Osteocyte (in vitro differentiated cells): ENCODE data around the gene ADH7. TPM values are rescaled to one million over a fixed set of nuclear protein-coding genes. Genes with fewer than 3 reads are reported as not detected.
"Not testable (repeated sequence)": the region's sequence is repeated elsewhere in the genome, so short reads cannot be mapped to it uniquely, and the experiment has no call there.

Experiments used
- DNase-seq: peaks from one replicate; pipeline ENCODE4 v3.0.0; 2021; ENCODE audit warnings: mixed read lengths; ENCODE audit not compliant: unreplicated experiment; ENCODE audit errors: extremely low spot score
- H3K27ac Mint-ChIP-seq: one replicate; pipeline ENCODE4 v1.8.0; 2021; ENCODE audit warnings: mild to moderate bottlenecking, mixed read lengths; ENCODE audit not compliant: unreplicated experiment
- H3K27me3 Mint-ChIP-seq: one replicate; pipeline ENCODE4 v1.8.0; 2021; ENCODE audit warnings: mixed read lengths; ENCODE audit not compliant: unreplicated experiment
- H3K36me3 Mint-ChIP-seq: one replicate; pipeline ENCODE4 v1.8.0; 2021; ENCODE audit warnings: mixed read lengths; ENCODE audit not compliant: unreplicated experiment
- H3K4me1 Mint-ChIP-seq: one replicate; pipeline ENCODE4 v1.8.0; 2021; ENCODE audit warnings: mixed read lengths; ENCODE audit not compliant: unreplicated experiment
- H3K4me3 Mint-ChIP-seq: one replicate; pipeline ENCODE4 v1.8.0; 2021; ENCODE audit warnings: mild to moderate bottlenecking, moderate library complexity, mixed read lengths; ENCODE audit not compliant: unreplicated experiment
- H3K9me3 Mint-ChIP-seq: one replicate; pipeline ENCODE4 v1.8.0; 2021; ENCODE audit warnings: mixed read lengths; ENCODE audit not compliant: unreplicated experiment
- CTCF ChIP-seq: fragments of 200-600 bp; sonication (generic); IDR thresholded peaks from 2 replicates; pipeline ENCODE4 v1.5.0; 2021; ENCODE audit warnings: antibody characterized with exemption, mild to moderate bottlenecking, moderate library complexity
- total RNA-seq: library from RNA; stranded (reverse); gene quantifications from 2 replicates; pipeline ENCODE4 v1.2.1, GENCODE V29; 2021

ADH7 gene
- total RNA-seq, 1 donor from 2014 or later = not detected

GRCh38 chr4:99430106-99430505 is 5.0 kb downstream of the ADH7 start:
- no peak for DNase-seq
- Mint-ChIP-seq H3K27me3 (peaks cover 29% of the 10 kb centered on the region), H3K36me3 (no peaks in the 10 kb centered on the region), H3K4me1 (no peaks in the 10 kb centered on the region), H3K27ac (no peak overlapping the region), H3K4me3 (no peak overlapping the region), H3K9me3 (no peaks in the 10 kb centered on the region)
- no peak for TF ChIP-seq CTCF

GRCh38 chr4:99417125-99417524 is 18.0 kb downstream of the ADH7 start:
- H3K27ac Mint-ChIP-seq = no peak overlapping the region
- no peaks in the 10 kb centered on the region for H3K36me3 Mint-ChIP-seq
- no peak overlapping the region for H3K4me3 Mint-ChIP-seq
- peaks cover 2% of the 10 kb centered on the region for H3K9me3 Mint-ChIP-seq
- no peak for TF ChIP-seq CTCF
- no peak for DNase-seq
- no peaks in the 10 kb centered on the region for H3K27me3 Mint-ChIP-seq
- H3K4me1 Mint-ChIP-seq = no peaks in the 10 kb centered on the region

- H3K9me3 Mint-ChIP-seq, H3K4me1 Mint-ChIP-seq, H3K27ac Mint-ChIP-seq, H3K4me3 Mint-ChIP-seq, H3K36me3 Mint-ChIP-seq, H3K27me3 Mint-ChIP-seq, DNase-seq: not testable (repeated sequence)
These were observed 19.4 kb downstream of the ADH7 start for GRCh38 chr4:99415762-99416161.

GRCh38 chr4:99414902-99415301 is 20.2 kb downstream of the ADH7 start:
- DNase-seq, H3K27me3 Mint-ChIP-seq, H3K9me3 Mint-ChIP-seq, H3K4me3 Mint-ChIP-seq, H3K36me3 Mint-ChIP-seq, H3K27ac Mint-ChIP-seq, H3K4me1 Mint-ChIP-seq: not testable (repeated sequence)

GRCh38 chr4:99414401-99414800 is 20.7 kb downstream of the ADH7 start:
- Mint-ChIP-seq H3K4me1 (no peaks in the 10 kb centered on the region), H3K9me3 (no peaks in the 10 kb centered on the region), H3K27me3 (no peaks in the 10 kb centered on the region), H3K36me3 (no peaks in the 10 kb centered on the region), H3K4me3 (no peak overlapping the region), H3K27ac (no peak overlapping the region)
- TF ChIP-seq CTCF = no peak
- no peak for DNase-seq

- Mint-ChIP-seq H3K27me3 (no peaks in the 10 kb centered on the region), H3K36me3 (no peaks in the 10 kb centered on the region), H3K4me1 (no peaks in the 10 kb centered on the region), H3K9me3 (no peaks in the 10 kb centered on the region), H3K27ac (no peak overlapping the region), H3K4me3 (no peak overlapping the region)
- no peak for TF ChIP-seq CTCF
- no peak for DNase-seq
These were observed 22.0 kb downstream of the ADH7 start for GRCh38 chr4:99413140-99413539.
